ENCODE results near the gene INSL3. TPM values are rescaled to one million over a fixed set of nuclear protein-coding genes. Genes with fewer than 3 reads are reported as not detected.

The INSL3 gene
- total and polyA plus RNA-seq, 4 donors, result 0.22 TPM; not detected in 3

GRCh38 chr19:17834350-17835181 is 13.2 kb upstream of the INSL3 start:
- TF ChIP-seq HNF4G (IDR thresholded peaks at IDR 0.05) (no peak), CTCF (IDR thresholded peaks at IDR 0.05; ENCODE audit: low read depth, low read length, missing input control) (no peak), GABPA (IDR thresholded peaks at IDR 0.05 in 1 of 2, conservative IDR thresholded peaks at IDR 0.05 in 1 of 2) (no peak), FOXA2 (IDR thresholded peaks at IDR 0.05) (no peak), YY1 (IDR thresholded peaks at IDR 0.05) (no peak), EGR1 (IDR thresholded peaks at IDR 0.05; ENCODE audit: low read depth in 2 of 2) (no peak), NR2F2 (IDR thresholded peaks at IDR 0.05) (no peak), TAF1 (conservative IDR thresholded peaks at IDR 0.05) (no peak), SP1 (IDR thresholded peaks at IDR 0.05) (no peak), JUND (IDR thresholded peaks at IDR 0.05) (no peak)
- TF ChIP-seq, protein P1, sequence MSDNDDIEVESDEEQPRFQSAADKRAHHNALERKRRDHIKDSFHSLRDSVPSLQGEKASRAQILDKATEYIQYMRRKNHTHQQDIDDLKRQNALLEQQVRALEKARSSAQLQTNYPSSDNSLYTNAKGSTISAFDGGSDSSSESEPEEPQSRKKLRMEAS (IDR thresholded peaks at IDR 0.05), result no peak
- H3K27me3 ChIP-seq (ENCODE audit: control insufficient read depth in 4 of 4, insufficient read depth in 4 of 4, low read length in 3 of 4), result peaks cover 0 to 4% (median 0%) of the 10 kb centered on the region in 4 donors

DNA sequence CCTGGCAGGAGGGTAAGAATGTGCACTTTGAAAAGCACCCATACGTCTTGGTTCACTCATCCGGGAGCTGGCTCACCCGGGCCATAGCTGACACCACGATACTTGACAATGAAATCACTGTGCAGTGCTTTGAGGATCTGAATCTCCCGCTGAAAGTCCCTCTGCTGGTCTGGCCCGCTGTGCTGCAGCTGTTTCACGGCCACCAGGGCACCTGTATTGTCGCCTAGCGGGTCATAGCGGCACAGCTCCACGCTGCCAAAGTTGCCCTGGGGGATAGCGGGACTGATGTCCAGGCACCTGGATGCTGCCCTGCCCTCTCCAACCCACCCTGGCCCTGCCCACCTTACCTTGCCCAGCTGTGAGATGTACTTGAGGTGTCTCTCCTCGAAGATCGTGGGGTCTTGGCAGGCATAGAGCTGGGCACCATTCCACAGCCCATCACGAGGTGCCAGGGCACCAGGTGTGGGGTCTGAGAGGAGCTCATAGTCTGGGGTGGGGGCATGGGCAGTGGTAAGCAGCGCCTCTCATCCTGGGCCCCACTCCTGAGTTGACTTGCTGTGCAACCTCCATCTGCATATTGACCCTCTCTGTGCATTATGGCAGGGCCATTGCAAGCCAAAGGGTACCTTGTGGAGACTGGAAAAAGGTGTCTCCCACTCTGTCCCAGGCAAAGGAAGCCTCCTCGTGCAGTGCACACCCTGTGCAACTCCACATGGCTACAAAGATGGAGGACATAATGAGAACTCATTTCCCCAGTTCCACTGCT is 11.3 kb upstream of the INSL3 start:
- peaks cover 0 to 4% (median 0%) of the 10 kb centered on the region in 4 donors for H3K27me3 ChIP-seq (ENCODE audit: control insufficient read depth in 4 of 4, insufficient read depth in 4 of 4, low read length in 3 of 4)
- H3K27ac ChIP-seq (ENCODE audit: low read depth in 1 of 2, low read length in 2 of 2), result no peak overlapping the region
- H3K36me3 ChIP-seq (ENCODE audit: control insufficient read depth in 4 of 4, insufficient read depth in 3 of 4, low read depth in 1 of 4, low read length in 3 of 4), result no peaks in the 10 kb centered on the region
- H3K9me3 ChIP-seq (ENCODE audit: control insufficient read depth in 4 of 4, low read length in 3 of 4), result no peaks in the 10 kb centered on the region
- 85% methylated on average over 17 of the region's 17 CpGs for WGBS
- H3K9ac ChIP-seq (ENCODE audit: low read depth in 1 of 2, low read length in 2 of 2), result no peak overlapping the region
- H3K4me3 ChIP-seq (ENCODE audit: low read depth in 1 of 3, low read length in 3 of 3), result no peak overlapping the region
- DNase-seq (ENCODE audit: low spot score), result no peak
- H3K4me1 ChIP-seq (ENCODE audit: control insufficient read depth in 4 of 4, insufficient read depth in 4 of 4, low read length in 3 of 4), result peaks cover 0 to 3% (median 0%) of the 10 kb centered on the region in 4 donors
- no peak for TF ChIP-seq HNF4A (conservative IDR thresholded peaks at IDR 0.05)
- TF ChIP-seq, protein P1 (IDR thresholded peaks at IDR 0.05), result no peak
- TF ChIP-seq GABPA (IDR thresholded peaks at IDR 0.05 in 1 of 2, conservative IDR thresholded peaks at IDR 0.05 in 1 of 2), result no peak
- no peak for TF ChIP-seq EGR1 (IDR thresholded peaks at IDR 0.05; ENCODE audit: low read depth in 2 of 2)
- TF ChIP-seq ZBTB33 (IDR thresholded peaks at IDR 0.05), result no peak
- TF ChIP-seq HNF4G (IDR thresholded peaks at IDR 0.05), result no peak
- no peak for TF ChIP-seq FOXA2 (IDR thresholded peaks at IDR 0.05)

More at GRCh38 chr19:17834350-17835181, 13.2 kb upstream of the INSL3 start:
- WGBS, result 74% methylated on average over 27 of the region's 27 CpGs
- no peak overlapping the region for H3K4me3 ChIP-seq (ENCODE audit: low read depth in 1 of 3, low read length in 3 of 3)
- peaks cover 0 to 3% (median 0%) of the 10 kb centered on the region in 4 donors for H3K4me1 ChIP-seq (ENCODE audit: control insufficient read depth in 4 of 4, insufficient read depth in 4 of 4, low read length in 3 of 4)
- DNase-seq (ENCODE audit: low spot score), result no peak
- H3K9ac ChIP-seq (ENCODE audit: low read depth in 1 of 2, low read length in 2 of 2), result no peak overlapping the region
- H3K27ac ChIP-seq (ENCODE audit: low read depth in 1 of 2, low read length in 2 of 2), result no peak overlapping the region
- H3K9me3 ChIP-seq (ENCODE audit: control insufficient read depth in 4 of 4, low read length in 3 of 4), result no peaks in the 10 kb centered on the region
- no peaks in the 10 kb centered on the region for H3K36me3 ChIP-seq (ENCODE audit: control insufficient read depth in 4 of 4, insufficient read depth in 3 of 4, low read depth in 1 of 4, low read length in 3 of 4)

Measured in liver (tissue), 9 donors.